ENCODE data around the gene EFNA1.

DNA sequence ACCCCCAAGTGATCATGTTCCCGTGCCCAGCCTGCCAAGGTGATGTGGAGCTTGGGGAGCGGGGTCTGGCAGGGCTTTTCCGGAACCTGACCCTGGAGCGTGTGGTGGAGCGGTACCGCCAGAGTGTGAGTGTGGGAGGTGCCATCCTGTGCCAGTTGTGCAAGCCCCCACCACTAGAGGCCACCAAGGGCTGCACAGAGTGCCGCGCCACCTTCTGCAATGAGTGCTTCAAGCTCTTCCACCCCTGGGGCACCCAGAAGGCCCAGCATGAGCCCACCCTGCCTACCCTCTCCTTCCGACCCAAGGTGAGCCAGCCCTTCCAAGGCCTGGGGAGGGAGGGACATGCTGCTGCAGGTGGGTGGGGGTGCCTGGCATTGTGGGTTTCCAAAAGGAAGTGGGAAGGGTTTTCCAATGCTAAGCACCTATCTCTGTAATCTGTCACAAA, 48.3 kb downstream of the EFNA1 start:
- TF ChIP-seq CTCF (IDR thresholded peaks at IDR 0.05): no peak
- no peak for TF ChIP-seq POLR2A (IDR thresholded peaks at IDR 0.05)
